ENCODE results near the gene STK36.

The STK36 gene

DNA sequence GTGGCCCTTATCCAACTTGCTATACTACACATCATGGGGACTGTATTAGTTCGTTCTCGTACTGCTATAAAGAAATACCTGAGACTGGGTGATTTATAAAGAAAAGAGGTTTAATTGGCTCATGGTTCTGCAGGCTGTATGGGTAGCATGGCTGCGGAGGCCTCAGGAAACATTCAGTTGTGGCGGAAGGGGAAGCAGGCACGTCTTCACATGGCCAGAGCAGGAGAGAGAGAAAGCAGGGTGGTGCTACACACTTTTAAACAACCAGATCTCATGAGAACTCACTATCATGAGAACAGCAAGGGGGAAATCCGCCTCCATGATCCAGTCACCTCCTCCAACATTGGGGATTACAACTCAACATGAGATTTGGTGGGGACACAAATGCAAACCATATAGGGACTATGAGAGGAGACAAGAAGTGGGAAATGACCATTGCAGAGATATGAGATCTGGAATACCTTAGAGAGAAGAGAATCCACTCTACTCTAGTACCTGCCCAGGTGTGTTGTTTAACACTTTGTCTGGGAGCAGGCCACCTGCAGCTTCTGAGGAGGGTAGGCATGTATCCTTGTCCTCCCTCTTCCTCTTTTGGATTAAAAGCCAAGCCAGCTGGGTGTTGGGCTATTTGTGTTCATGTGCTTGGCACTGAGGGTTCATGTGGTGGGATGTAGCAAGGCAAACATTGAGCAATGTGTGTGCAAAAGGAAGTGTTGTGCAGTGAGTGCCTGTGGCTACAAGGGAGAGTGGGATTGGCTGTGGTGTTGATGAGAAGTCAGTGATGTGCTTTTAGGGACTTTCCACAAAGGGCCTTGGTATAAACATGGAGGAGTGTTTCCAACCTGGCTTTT is 61.5 kb downstream of the STK36 start (continued):
- TF ChIP-seq ZNF565 (CRISPR knock-in tag; conservative IDR thresholded peaks at IDR 0.05; ENCODE audit: low read depth) (no peak), TCF4 (CRISPR knock-in tag; IDR thresholded peaks at IDR 0.05; ENCODE audit: borderline replicate concordance) (no peak), CSDC2 (CRISPR knock-in tag; IDR thresholded peaks at IDR 0.05) (no peak), ARNTL (CRISPR knock-in tag; IDR thresholded peaks at IDR 0.05; ENCODE audit: borderline replicate concordance, low read depth) (no peak), ZFP3 (CRISPR knock-in tag; IDR thresholded peaks at IDR 0.05) (no peak), ISL1 (CRISPR knock-in tag; IDR thresholded peaks at IDR 0.05) (no peak), OSR1 (CRISPR knock-in tag; IDR thresholded peaks at IDR 0.05) (no peak)
- TF ChIP-seq, protein P1, sequence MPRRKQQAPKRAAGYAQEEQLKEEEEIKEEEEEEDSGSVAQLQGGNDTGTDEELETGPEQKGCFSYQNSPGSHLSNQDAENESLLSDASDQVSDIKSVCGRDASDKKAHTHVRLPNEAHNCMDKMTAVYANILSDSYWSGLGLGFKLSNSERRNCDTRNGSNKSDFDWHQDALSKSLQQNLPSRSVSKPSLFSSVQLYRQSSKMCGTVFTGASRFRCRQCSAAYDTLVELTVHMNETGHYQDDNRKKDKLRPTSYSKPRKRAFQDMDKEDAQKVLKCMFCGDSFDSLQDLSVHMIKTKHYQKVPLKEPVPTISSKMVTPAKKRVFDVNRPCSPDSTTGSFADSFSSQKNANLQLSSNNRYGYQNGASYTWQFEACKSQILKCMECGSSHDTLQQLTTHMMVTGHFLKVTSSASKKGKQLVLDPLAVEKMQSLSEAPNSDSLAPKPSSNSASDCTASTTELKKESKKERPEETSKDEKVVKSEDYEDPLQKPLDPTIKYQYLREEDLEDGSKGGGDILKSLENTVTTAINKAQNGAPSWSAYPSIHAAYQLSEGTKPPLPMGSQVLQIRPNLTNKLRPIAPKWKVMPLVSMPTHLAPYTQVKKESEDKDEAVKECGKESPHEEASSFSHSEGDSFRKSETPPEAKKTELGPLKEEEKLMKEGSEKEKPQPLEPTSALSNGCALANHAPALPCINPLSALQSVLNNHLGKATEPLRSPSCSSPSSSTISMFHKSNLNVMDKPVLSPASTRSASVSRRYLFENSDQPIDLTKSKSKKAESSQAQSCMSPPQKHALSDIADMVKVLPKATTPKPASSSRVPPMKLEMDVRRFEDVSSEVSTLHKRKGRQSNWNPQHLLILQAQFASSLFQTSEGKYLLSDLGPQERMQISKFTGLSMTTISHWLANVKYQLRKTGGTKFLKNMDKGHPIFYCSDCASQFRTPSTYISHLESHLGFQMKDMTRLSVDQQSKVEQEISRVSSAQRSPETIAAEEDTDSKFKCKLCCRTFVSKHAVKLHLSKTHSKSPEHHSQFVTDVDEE (CRISPR knock-in tag; IDR thresholded peaks at IDR 0.05) = no peak
- TF ChIP-seq, protein P2, sequence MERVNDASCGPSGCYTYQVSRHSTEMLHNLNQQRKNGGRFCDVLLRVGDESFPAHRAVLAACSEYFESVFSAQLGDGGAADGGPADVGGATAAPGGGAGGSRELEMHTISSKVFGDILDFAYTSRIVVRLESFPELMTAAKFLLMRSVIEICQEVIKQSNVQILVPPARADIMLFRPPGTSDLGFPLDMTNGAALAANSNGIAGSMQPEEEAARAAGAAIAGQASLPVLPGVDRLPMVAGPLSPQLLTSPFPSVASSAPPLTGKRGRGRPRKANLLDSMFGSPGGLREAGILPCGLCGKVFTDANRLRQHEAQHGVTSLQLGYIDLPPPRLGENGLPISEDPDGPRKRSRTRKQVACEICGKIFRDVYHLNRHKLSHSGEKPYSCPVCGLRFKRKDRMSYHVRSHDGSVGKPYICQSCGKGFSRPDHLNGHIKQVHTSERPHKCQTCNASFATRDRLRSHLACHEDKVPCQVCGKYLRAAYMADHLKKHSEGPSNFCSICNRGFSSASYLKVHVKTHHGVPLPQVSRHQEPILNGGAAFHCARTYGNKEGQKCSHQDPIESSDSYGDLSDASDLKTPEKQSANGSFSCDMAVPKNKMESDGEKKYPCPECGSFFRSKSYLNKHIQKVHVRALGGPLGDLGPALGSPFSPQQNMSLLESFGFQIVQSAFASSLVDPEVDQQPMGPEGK (CRISPR knock-in tag; IDR thresholded peaks at IDR 0.05; ENCODE audit: borderline replicate concordance) = no peak

DNA sequence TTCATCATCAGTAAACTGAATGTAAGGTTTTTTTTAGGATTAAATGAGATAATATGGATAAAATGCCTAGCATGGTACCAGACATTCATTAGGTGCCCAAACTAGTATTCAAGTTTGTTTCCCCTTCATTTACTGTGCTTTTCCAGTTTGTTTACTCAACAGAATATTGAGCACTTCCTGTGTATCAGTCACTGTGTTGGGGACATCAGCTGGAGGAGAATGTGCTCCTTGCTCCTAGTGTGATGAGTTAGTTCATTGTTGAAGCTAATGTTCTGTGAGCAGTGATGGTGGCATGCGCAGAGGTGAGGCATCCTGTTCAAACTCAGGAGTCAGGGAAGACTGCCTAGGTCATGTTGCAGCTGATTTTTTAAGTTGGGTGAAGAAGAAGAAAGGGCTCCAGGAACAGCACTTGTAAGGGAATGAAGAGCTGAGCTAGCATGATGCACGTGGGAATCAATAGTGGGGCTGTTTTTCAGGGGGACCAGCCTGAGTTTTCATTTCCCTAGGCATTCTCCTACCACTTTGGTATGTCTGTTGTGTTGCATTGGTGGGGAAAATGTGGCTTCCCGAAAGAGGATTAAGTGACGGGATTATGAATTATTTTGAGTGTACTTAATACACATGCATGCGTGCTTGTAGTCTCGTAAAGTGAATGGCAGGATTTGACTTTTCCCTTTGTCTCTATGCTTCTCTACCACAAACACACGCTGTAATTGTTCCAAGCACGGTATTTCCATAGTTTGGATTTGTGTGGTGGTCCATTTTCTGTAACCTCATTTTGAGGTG is 62.5 kb downstream of the STK36 start:
- TF ChIP-seq TCF4 (CRISPR knock-in tag; IDR thresholded peaks at IDR 0.05; ENCODE audit: borderline replicate concordance) (no peak), ZFP30 (CRISPR knock-in tag; IDR thresholded peaks at IDR 0.05) (no peak), CSDC2 (CRISPR knock-in tag; IDR thresholded peaks at IDR 0.05) (no peak)
- TF ChIP-seq, protein P1 (CRISPR knock-in tag; IDR thresholded peaks at IDR 0.05) = no peak
- no peak for ATAC-seq

DNA sequence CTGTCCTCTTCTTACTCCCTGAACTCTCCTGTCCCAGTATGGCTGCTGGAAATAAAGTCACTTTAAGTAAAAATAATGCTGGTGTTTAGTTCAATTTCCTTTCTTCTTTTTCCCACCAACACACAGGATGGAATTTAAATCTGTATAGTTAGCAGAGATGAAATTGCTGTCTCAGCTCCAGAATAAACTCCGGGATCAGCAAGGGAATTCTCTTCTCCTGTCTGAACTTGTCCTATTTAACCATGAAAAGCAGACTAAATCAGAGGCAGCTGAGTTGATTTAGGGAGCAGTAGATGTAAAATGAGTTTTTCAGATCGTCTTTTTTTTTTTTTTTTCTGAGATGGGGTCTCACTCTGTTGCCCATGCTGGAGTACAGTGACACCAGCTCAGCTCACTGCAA is 64.6 kb downstream of the STK36 start:
- ATAC-seq = no peak
- no peak for TF ChIP-seq TOX (CRISPR knock-in tag; IDR thresholded peaks at IDR 0.05; ENCODE audit: borderline replicate concordance)
- TF ChIP-seq OSR1 (CRISPR knock-in tag; IDR thresholded peaks at IDR 0.05) = no peak
- TF ChIP-seq, protein P1 (CRISPR knock-in tag; IDR thresholded peaks at IDR 0.05) = no peak
- no peak for TF ChIP-seq ZNF70 (CRISPR knock-in tag; IDR thresholded peaks at IDR 0.05)

DNA sequence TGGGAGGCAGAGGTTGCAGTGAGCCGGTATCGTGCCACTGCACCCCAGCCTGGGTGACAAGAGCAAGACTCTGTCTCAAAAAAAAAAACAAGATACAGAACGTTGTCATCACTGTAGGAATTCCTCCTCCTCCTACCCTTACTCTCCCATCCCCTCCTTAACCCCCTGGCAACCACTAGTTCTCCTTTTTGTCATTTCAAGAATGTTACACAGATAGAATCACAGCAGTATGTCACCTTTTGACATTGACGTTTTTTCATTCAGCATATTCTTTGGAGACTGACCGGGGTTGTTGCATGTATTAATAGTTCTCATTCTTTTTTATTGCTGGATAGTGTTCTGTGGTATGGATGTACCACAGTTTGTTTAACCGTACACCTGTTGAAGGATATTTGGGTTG is 71.2 kb downstream of the STK36 start:
- ATAC-seq = no peak
- TF ChIP-seq ZNF8 (CRISPR knock-in tag; IDR thresholded peaks at IDR 0.05) = 0 out of 2 replicates have a peak, but pooled peaks have one; percentile 20
- no peak for TF ChIP-seq ZNF565 (CRISPR knock-in tag; conservative IDR thresholded peaks at IDR 0.05; ENCODE audit: low read depth)
- no peak for TF ChIP-seq SNAI2 (CRISPR knock-in tag; IDR thresholded peaks at IDR 0.05)
- no peak for TF ChIP-seq ARNTL (CRISPR knock-in tag; IDR thresholded peaks at IDR 0.05; ENCODE audit: borderline replicate concordance, low read depth)
- no peak for TF ChIP-seq BACH2 (CRISPR knock-in tag; IDR thresholded peaks at IDR 0.05; ENCODE audit: borderline replicate concordance)
- no peak for TF ChIP-seq ZFP30 (CRISPR knock-in tag; IDR thresholded peaks at IDR 0.05)
